Peyer's patch (tissue), 4 donors: ENCODE measurements around the gene PDE4D.

Source experiments
- POLR2A ChIP-seq, 2 donors: fragments of 450-650 bp; IDR thresholded peaks; one replicate each; pipeline ENCODE4 v1.5.1; 2017; ENCODE audit warnings: antibody characterized with exemption in 2 of 2, mild to moderate bottlenecking in 2 of 2, moderate library complexity in 2 of 2
- TF ChIP-seq, protein P1 (sequence below), 6 experiments: fragments of 450-650 bp in 4 of 6; fragments of 200-600 bp in 2 of 6; sonication (generic) in 1 of 6; IDR thresholded peaks; one replicate each; pipeline ENCODE4 v1.5.1; 2017 to 2019; ENCODE audit warnings: antibody characterized with exemption in 6 of 6, mild to moderate bottlenecking in 3 of 6, moderate library complexity in 1 of 6

- TF ChIP-seq, protein P1, sequence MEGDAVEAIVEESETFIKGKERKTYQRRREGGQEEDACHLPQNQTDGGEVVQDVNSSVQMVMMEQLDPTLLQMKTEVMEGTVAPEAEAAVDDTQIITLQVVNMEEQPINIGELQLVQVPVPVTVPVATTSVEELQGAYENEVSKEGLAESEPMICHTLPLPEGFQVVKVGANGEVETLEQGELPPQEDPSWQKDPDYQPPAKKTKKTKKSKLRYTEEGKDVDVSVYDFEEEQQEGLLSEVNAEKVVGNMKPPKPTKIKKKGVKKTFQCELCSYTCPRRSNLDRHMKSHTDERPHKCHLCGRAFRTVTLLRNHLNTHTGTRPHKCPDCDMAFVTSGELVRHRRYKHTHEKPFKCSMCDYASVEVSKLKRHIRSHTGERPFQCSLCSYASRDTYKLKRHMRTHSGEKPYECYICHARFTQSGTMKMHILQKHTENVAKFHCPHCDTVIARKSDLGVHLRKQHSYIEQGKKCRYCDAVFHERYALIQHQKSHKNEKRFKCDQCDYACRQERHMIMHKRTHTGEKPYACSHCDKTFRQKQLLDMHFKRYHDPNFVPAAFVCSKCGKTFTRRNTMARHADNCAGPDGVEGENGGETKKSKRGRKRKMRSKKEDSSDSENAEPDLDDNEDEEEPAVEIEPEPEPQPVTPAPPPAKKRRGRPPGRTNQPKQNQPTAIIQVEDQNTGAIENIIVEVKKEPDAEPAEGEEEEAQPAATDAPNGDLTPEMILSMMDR (IDR thresholded peaks at IDR 0.05): no peak
- TF ChIP-seq POLR2A (IDR thresholded peaks at IDR 0.05): no peak
Observed at GRCh38 chr5:58929726-58930125, 963.8 kb downstream of the PDE4D start.
